Activated naive CD4-positive, alpha-beta T cell treated with anti-CD3 and anti-CD28 coated beads, Interleukin-2, amount 10 ng/mL, durations not matched to agents 7 days and 5 days (primary cell): ENCODE results near the gene PRSS27.
"Not testable (repeated sequence)": the region's sequence is repeated elsewhere in the genome, so short reads cannot be mapped to it uniquely, and the experiment has no call there.

Experiments used
- CTCF ChIA-PET: fragments of 350-600 bp; sonication (Branson Sonifier 250); formaldehyde crosslinking; loops from one replicate; lab custom pipeline; 2021; ENCODE audit warnings: antibody characterized with exemption; lab: Charles Lee
- DNase-seq: peaks from one replicate; pipeline ENCODE4 v3.0.0-alpha.2; 2020
- H3K27ac Mint-ChIP-seq: one replicate; pipeline ENCODE4 v1.8.0; 2021; ENCODE audit warnings: mild to moderate bottlenecking, moderate library complexity, mixed read lengths
- H3K27me3 Mint-ChIP-seq: one replicate; pipeline ENCODE4 v1.8.0; 2021; ENCODE audit warnings: mild to moderate bottlenecking, mixed read lengths
- H3K36me3 Mint-ChIP-seq: one replicate; pipeline ENCODE4 v1.8.0; 2021; ENCODE audit warnings: mixed read lengths
- H3K4me1 Mint-ChIP-seq: one replicate; pipeline ENCODE4 v1.8.0; 2021; ENCODE audit warnings: mixed read lengths
- H3K4me3 Mint-ChIP-seq: one replicate; pipeline ENCODE4 v1.8.0; 2021; ENCODE audit warnings: mild to moderate bottlenecking, moderate library complexity, mixed read lengths
- H3K9me3 Mint-ChIP-seq: one replicate; pipeline ENCODE4 v1.8.0; 2021; ENCODE audit warnings: mixed read lengths

The PRSS27 gene

GRCh38 chr16:2691491-2692248 is 28.4 kb downstream of the PRSS27 start:
- Mint-ChIP-seq H3K9me3 (no peaks in the 10 kb centered on the region), H3K4me1 (peaks cover 22% of the 10 kb centered on the region), H3K36me3 (peaks cover 12% of the 10 kb centered on the region), H3K4me3 (no peak overlapping the region), H3K27ac (no peak overlapping the region), H3K27me3 (no peaks in the 10 kb centered on the region)
- CTCF ChIA-PET = no interaction called here
- DNase-seq = no peak

- no peak for DNase-seq
- Mint-ChIP-seq H3K27ac (peak overlapping the region; percentile 52), H3K4me1 (peaks cover 23% of the 10 kb centered on the region)
Observed at GRCh38 chr16:2690852-2691251, 29.2 kb downstream of the PRSS27 start.

GRCh38 chr16:2689968-2690801 is 29.8 kb downstream of the PRSS27 start:
- peaks cover 26% of the 10 kb centered on the region for H3K4me1 Mint-ChIP-seq
- H3K27ac Mint-ChIP-seq = peak overlapping the region; percentile 52
- DNase-seq = no peak
- CTCF ChIA-PET = no interaction called here
- no peaks in the 10 kb centered on the region for H3K27me3 Mint-ChIP-seq
- H3K4me3 Mint-ChIP-seq = no peak overlapping the region
- H3K36me3 Mint-ChIP-seq = peaks cover 12% of the 10 kb centered on the region
- H3K9me3 Mint-ChIP-seq = no peaks in the 10 kb centered on the region

More at GRCh38 chr16:2690852-2691251, 29.2 kb downstream of the PRSS27 start:
- CTCF ChIA-PET = no interaction called here
- H3K4me3 Mint-ChIP-seq = no peak overlapping the region
- no peaks in the 10 kb centered on the region for H3K27me3 Mint-ChIP-seq
- H3K9me3 Mint-ChIP-seq = no peaks in the 10 kb centered on the region
- peaks cover 12% of the 10 kb centered on the region for H3K36me3 Mint-ChIP-seq

- CTCF ChIA-PET, H3K9me3 Mint-ChIP-seq, H3K4me3 Mint-ChIP-seq, H3K27me3 Mint-ChIP-seq, H3K27ac Mint-ChIP-seq, DNase-seq: not testable (repeated sequence)
- H3K36me3 Mint-ChIP-seq = peaks cover 15% of the 10 kb centered on the region
- peaks cover 30% of the 10 kb centered on the region for H3K4me1 Mint-ChIP-seq
Observed at GRCh38 chr16:2689422-2689821, 30.6 kb downstream of the PRSS27 start.

GRCh38 chr16:2687531-2688308 is 32.3 kb downstream of the PRSS27 start:
- peak overlapping the region; percentile 89 for H3K27ac Mint-ChIP-seq
- peaks cover 13% of the 10 kb centered on the region for H3K36me3 Mint-ChIP-seq
- no peaks in the 10 kb centered on the region for H3K27me3 Mint-ChIP-seq
- no peaks in the 10 kb centered on the region for H3K9me3 Mint-ChIP-seq
- peaks cover 38% of the 10 kb centered on the region for H3K4me1 Mint-ChIP-seq
- H3K4me3 Mint-ChIP-seq = peak overlapping the region; percentile 59
- CTCF ChIA-PET = no interaction called here
- DNase-seq = no peak

- peak; percentile 41 for DNase-seq
- Mint-ChIP-seq H3K36me3 (peaks cover 16% of the 10 kb centered on the region), H3K4me3 (peak overlapping the region; percentile 59), H3K9me3 (no peaks in the 10 kb centered on the region), H3K4me1 (peaks cover 41% of the 10 kb centered on the region), H3K27me3 (no peaks in the 10 kb centered on the region), H3K27ac (peak overlapping the region; percentile 89)
- CTCF ChIA-PET = no interaction called here
Observed at GRCh38 chr16:2686912-2687507, 33.0 kb downstream of the PRSS27 start.

- H3K4me3 Mint-ChIP-seq, H3K9me3 Mint-ChIP-seq, H3K27me3 Mint-ChIP-seq, CTCF ChIA-PET, DNase-seq, H3K27ac Mint-ChIP-seq: not testable (repeated sequence)
- Mint-ChIP-seq H3K4me1 (peaks cover 47% of the 10 kb centered on the region), H3K36me3 (peaks cover 16% of the 10 kb centered on the region)
Observed at GRCh38 chr16:2686075-2686474, 33.9 kb downstream of the PRSS27 start.

GRCh38 chr16:2683041-2683440 is 37.0 kb downstream of the PRSS27 start:
- peak overlapping the region; percentile 97 for H3K4me3 Mint-ChIP-seq
- H3K9me3 Mint-ChIP-seq, CTCF ChIA-PET, H3K27me3 Mint-ChIP-seq, DNase-seq: not testable (repeated sequence)
- H3K36me3 Mint-ChIP-seq = peaks cover 11% of the 10 kb centered on the region
- H3K4me1 Mint-ChIP-seq = peaks cover 42% of the 10 kb centered on the region
- peak overlapping the region; percentile 83 for H3K27ac Mint-ChIP-seq

GRCh38 chr16:2682209-2683021 is 37.6 kb downstream of the PRSS27 start, which contains the start of gene KCTD5:
KCTD5 (plus strand) TSS chr16:2682523; CDS start chr16:2682549, 26 bp downstream.
- CTCF ChIA-PET = no interaction called here
- Mint-ChIP-seq H3K36me3 (peaks cover 11% of the 10 kb centered on the region), H3K4me3 (peak within 1 kb of the TSS; percentile 97), H3K27ac (peak within 1 kb of the TSS; percentile 93), H3K9me3 (no peaks in the 10 kb centered on the region), H3K27me3 (no peaks in the 10 kb centered on the region), H3K4me1 (peaks cover 37% of the 10 kb centered on the region)
- peak; percentile 97 for DNase-seq

- H3K4me3 Mint-ChIP-seq, H3K27ac Mint-ChIP-seq: not testable (repeated sequence)
- CTCF ChIA-PET = interaction anchor here (0.7 kb wide), 1 partner anchor 937 kb away, joined by 3 read pairs; no protein-coding TSS in a partner anchor
Observed at GRCh38 chr16:2680360-2680759, 39.7 kb downstream of the PRSS27 start.

GRCh38 chr16:2679902-2680301 is 40.1 kb downstream of the PRSS27 start:
- DNase-seq, H3K27ac Mint-ChIP-seq, H3K4me3 Mint-ChIP-seq, CTCF ChIA-PET, H3K9me3 Mint-ChIP-seq, H3K36me3 Mint-ChIP-seq, H3K27me3 Mint-ChIP-seq: not testable (repeated sequence)
- H3K4me1 Mint-ChIP-seq = peaks cover 25% of the 10 kb centered on the region

More at GRCh38 chr16:2680360-2680759, 39.7 kb downstream of the PRSS27 start:
- not testable (repeated sequence) for DNase-seq, H3K36me3 Mint-ChIP-seq, H3K9me3 Mint-ChIP-seq, H3K27me3 Mint-ChIP-seq
- H3K4me1 Mint-ChIP-seq = peaks cover 26% of the 10 kb centered on the region

- H3K27ac Mint-ChIP-seq, H3K9me3 Mint-ChIP-seq, DNase-seq, H3K36me3 Mint-ChIP-seq, CTCF ChIA-PET, H3K4me3 Mint-ChIP-seq, H3K27me3 Mint-ChIP-seq: not testable (repeated sequence)
- peaks cover 23% of the 10 kb centered on the region for H3K4me1 Mint-ChIP-seq
Observed at GRCh38 chr16:2678206-2678965, 41.6 kb downstream of the PRSS27 start.
